Measurements from ENCODE around the gene ITGB3.

DNA sequence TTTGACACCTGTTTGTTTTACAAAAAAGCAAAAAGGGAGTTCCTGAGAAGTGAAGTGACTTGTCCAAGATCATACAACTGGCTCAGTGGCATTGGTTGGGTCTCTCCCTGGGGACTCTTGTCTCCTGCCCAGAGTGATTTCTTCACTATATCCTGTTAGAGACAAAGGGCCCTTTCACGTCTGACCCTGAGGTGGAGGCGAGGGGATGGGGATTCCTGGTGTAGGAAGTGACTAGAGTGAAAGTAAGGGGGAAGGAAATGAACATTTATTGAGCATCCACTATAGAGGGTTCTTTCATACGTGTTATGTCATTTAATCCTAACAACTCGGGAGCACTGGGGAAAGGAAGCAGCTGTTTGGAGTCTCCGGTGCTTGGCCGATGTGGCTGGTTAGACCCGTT, 9.0 kb downstream of the ITGB3 start:
- TF ChIP-seq POLR2A (IDR thresholded peaks at IDR 0.05; ENCODE audit: low read length) = no peak
- no peak for TF ChIP-seq GATA1 (IDR thresholded peaks at IDR 0.05; ENCODE audit: low read depth, low read length)
